HG03039 (cell line): ENCODE measurements around the gene SHB.

Source experiments
- ATAC-seq: cut with Tn5 transposase; IDR thresholded peaks from one replicate; pipeline ENCODE4 v1.9.1; 2021; ENCODE audit warnings: mild to moderate bottlenecking, moderate library complexity; ENCODE audit not compliant: unreplicated experiment

SHB gene

DNA sequence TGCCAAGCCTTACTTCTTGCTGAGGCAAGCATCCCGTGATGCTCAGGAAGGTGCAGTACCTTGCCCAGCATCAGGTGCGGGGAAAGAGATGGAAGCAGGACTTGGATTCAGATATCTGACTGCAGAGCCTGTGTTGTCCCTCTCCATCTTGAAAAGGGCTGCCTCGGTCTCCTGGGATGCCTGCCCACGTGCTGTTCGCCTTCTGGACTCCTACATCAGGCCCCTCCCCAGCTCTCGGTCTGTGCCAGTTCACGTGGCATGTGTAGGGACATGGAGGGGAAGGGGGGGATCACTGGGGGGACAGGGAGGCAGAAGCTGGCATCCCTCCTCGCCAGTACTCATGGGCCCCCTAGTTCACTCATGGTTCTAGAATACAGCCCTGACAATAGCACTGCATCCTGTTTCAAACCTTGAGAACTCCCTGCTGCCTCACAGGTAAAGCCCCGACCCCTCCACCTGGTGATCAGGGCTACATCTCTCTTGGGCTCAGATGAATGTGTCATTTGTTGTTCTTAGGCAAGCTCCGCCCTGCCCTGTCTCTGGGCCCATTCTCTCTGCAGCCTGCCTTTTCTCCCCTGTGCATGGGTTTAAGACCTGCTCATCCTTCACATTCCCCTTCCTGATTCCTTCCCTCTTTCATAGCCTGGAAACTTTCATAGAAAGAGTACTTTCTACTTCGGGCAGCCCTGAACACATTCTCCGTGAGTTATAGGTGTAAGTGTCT, 126.2 kb downstream of the SHB start:
- no peak for ATAC-seq

DNA sequence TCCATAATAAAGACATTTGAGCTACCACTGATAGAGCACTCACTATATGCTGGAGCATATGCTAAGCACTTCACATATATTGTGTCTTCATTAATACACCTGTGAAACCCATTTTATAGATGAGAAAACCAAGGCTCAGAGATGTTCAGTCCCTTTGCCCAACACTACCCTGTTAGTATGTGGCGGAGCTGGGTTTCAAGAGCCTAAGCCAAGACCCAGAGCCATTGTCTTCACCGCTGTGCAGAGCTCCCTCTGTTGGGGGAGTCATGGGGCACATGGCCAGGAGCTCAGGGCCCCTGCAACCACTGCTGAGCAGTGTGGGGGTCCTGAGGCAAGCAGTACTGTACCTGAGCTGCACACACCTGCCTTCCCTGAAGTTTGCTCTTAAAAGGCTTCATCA, 127.8 kb downstream of the SHB start:
- ATAC-seq = no peak

- ATAC-seq = no peak
These were observed 129.4 kb downstream of the SHB start for GRCh38 chr9:37939575-37940095.

DNA sequence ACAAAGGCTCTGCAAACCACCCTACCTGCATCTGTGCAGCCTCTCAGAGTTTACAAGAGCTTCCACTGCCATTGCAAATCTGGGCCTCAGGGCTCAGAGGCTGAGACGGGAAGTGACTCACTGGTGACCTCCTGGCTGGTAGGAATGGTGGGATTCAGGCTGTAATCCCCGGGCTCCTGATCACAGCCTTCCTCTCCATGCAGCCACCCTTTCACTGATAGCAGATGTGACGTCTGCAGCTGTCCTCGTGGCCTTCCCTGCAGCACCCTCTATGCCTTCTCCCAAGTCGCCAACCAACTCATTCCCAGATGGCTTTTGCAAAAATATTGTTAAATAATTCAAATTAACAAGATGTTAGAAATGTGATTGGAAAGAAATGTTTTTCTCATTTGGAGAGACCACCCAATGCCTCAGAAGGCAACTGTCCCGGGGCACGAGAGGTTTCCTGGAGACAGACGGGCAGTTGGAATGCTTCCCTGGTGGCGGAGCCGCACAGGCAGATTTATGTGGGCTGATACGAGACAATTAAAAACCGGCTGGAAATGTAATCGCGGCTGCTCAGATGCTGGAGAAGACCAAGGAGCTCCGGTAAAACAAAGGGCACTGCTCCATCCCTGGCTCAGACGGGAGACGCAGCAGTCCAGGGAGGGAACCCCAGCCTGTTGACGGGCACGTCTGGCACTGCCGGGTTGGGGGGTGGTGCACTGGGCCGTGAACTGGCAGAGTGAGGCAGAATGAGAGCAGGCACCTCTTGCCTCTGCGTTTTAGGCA, 130.7 kb downstream of the SHB start:
- no peak for ATAC-seq

DNA sequence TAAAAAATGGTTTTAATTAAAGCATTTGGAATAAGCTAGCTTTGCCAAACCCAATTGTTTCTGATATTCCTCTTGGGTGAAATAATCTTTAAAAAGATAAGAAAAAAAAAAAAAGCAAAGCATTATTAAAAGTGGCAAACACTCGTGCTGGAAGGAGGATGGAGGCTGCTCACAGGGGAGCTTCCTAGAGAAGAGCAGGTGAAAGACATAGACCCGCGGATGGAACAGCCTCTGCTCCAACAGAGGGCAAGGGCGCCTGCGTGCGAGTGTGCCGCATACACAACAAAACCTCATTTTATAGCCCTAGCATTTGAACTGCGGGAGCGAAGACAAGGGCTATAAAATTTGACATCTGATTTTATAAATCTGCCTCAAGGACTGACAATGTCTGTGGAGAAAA, 131.7 kb downstream of the SHB start:
- ATAC-seq = no peak

GRCh38 chr9:37936965-37937364, 132.1 kb downstream of the SHB start:
- no peak for ATAC-seq

DNA sequence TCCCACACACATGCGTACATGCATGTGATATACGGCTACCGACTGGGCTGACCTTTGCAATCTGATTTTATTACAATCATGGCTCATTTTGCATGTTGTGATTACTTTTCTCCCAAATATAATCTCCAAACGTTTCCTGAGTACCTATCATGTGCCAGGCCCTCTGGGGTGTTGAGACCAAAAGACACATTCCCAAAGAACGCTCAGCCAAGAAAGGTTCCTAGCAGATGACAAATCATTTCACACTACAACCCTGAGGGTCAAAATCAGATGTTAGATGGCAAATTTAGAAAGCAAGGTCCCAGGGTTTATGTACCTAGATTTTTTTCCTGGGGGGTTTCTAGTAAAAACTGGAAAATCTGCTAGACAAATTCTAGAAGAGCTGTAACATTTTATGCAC, 132.7 kb downstream of the SHB start:
- no peak for ATAC-seq

DNA sequence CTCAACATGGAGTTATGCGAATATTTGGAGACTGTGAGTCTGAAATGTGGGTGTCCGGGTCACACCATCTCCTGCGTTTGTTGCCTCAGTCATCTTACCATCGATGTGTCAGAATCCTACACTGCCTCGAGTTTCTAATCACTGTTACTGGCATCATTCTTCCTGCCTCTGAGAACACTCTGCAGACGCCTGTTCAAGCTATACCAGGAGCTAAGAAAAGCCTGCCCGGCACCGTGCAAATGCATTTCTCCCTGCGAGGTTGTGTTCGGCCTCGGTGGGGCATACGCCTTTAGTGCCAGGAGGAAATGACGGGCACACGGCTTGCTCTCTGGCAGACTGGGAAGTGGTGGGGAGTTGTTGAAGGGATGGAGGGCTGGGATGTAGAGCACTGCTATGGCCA, 133.9 kb downstream of the SHB start:
- no peak for ATAC-seq

DNA sequence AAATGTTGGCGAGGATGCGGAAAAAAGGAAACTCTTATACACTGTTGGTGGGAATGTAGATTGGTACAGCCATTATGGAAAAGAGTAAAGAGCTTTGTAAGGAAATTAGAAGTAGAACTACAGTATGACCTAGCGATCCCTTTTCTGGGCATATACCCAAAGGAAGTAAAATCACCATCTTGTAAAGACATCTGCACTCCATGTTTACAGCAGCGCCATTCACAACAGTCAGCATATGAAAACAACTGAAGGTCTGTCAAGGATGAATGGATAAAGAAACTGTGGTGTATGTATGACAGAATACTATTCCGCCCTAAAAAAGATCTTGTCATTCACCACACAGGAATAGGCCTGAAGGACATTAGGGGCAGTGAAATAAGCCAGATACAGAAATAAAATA, 137.4 kb downstream of the SHB start:
- no peak for ATAC-seq

- ATAC-seq = no peak
These were observed 139.6 kb downstream of the SHB start for GRCh38 chr9:37929441-37929895.

DNA sequence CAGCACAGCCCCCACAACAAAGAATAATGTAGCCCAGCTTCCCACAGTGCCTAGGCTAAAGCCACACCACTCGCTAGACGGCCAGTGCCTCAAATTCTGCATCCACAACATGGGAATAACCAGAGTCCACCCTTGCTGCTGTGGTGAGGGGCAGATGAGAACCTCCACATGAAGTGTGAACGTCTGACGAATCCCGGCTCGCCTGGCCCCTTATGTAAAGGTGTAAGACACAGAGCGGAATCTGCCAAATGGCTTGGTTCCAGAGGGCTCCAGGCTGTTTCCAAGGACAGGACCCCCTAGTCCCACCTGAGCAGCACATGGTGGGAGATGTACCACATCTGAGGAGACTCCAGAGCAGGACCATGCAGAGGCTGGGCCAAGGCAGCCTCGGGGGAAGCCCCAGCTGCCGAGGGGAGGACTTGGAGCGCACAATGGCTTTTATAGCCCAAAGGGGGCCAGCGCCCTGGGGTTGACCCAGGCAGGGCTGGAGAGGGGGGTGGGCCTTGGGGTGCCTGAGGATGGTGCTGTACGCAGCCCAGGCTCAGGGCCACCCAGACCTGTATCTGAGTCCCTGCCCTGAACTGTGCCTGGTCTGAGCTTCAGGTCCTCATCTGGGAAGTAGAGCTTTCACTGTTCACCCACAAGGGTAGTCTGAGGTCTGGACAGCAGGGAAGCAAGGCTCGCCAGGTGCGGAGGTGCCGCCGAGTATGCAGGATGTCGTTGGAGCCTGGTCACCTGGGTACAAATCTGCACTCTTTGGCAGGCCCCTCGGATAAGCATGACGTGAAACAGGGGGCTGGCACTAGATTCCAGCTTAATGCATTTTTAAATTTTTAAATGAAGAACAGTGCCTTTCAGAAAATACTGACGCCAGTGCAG, 140.2 kb downstream of the SHB start:
- ATAC-seq = no peak

DNA sequence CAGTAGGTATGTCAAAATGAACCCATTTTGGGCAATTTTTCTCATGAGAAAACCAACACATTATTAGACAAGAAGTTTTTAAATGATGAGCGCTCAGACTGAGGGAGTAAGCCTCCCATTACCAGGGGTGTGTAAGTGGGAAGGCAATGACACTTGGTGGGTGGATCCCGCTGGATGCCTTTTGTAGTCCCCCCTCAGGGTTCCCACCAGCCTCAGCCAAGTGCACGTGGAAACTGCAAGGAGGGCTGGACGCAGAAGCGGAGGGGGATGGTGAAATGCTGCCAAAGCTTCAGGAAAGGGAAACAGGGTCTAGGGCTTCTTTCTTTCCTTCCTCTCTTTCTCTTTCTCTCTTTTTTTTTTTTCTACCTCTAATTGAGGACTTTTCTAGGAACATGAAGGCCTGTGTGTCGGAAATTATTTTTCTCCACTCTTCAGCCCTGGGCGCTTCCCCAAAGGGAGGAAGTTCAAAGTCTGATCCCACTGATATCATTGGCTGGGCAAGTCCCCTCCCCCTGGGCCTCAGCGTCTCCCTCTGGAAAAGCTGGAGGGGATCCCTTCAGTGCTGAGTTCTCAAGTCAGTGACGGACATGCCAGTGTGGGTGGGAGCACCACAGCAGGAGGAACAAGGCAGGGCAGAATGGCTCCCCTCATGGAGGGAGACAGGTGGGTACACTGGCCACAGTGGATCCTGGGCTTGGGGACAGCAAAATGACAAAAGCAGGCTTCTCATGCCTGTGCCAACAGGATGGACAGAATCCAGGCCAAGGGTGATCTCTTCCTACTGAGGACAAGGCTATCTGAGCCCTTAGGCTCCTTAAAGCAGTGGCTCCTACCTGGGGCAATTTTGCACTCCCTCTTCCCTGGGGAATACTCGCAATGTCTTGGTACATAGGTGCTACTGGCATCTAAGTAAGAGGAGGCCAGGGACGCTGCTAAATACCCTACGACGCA, 141.2 kb downstream of the SHB start:
- ATAC-seq = no peak

DNA sequence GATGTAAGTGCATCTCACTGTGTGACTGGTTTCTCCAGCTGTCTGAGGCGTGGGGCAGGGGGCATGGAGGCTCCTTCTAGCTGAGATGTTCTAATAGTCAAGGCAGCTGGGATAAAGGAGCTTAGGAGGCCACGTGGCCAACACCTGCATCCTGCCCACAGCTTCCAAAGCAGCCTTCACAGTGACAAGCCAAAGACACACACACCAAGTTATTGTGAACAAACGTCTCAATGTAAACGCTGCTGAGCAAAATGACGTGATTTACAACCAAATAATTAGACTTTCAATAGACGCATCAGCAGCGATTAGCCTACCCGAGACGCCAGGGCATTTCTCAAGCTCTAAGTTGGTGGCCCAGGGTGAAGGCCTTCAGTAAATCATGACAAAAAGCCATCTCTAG, 141.9 kb downstream of the SHB start:
- ATAC-seq = no peak

- ATAC-seq = no peak
These were observed 142.3 kb downstream of the SHB start for GRCh38 chr9:37926737-37927118.

DNA sequence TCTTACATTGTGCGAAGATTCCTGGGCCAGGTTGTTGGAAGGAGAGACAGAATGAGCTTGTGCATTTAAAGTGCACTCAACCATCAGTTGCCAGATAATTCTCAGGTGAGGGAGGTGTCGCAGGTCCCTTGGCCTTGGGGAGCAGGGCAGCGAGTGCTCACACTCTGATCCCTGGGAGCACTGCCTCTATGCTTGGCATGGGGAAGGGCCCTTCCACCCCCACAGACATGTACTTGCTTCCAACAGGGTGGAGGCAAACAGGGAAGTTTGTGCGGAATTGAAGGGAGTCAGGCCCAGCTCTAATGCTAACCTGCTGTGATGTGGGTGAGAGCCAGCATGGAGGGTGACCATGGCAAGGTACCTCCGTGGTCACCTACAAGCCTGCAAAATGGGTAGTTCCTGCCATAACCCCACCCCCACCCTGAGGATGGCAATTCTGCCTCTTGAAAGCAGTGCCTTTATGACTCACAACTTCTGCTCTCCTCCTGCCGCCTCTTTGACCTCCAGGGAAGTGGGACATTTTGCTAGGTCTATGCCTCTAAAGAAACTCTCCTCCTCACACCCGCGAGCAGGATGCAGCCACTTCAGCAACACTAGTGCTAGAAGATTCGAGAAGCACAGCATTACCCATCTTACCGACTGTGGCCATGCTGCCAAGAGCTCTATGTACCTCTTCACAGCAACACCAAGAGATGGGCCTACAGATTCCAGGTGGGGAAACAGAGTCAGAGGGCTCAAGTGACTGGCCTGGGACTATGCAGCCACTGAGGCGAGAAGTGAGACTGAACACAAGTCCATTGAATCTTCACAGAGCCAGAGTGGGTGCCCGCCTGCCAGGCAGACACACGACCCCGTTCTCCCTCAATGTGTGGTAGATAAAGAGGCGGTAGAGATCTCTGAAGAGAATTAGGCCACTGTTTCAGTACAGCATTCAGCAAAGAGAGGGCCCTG, 143.0 kb downstream of the SHB start:
- ATAC-seq = no peak

- no peak for ATAC-seq
These were observed 144.0 kb downstream of the SHB start for GRCh38 chr9:37925006-37925405.

DNA sequence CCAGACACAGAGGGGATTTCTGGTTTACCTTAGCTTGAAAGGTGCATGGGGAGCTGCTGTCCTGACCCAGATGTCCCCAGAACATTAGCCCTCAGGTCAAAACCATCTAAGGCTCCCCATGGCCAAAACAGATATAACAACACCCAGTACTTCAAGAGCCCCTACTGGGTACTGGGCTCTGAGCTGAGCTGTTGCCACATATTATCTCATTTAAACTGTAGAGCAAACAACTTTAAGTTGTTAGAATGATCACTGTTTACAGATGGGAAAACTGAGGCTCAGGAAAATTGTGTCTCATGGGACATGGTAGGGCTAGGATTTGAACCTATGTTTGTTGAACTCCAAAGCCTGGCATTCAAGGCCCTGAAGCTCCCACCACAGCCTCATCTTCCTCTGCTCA, 144.5 kb downstream of the SHB start:
- no peak for ATAC-seq

GRCh38 chr9:37923796-37924427, 145.1 kb downstream of the SHB start:
- ATAC-seq = no peak
